Kidney epithelial cell (primary cell): Measurements from ENCODE around the gene CHD3. TPM values are rescaled to one million over a fixed set of nuclear protein-coding genes. Genes with fewer than 3 reads are reported as not detected.

Source experiments
- DNase-seq: peaks from one replicate; pipeline ENCODE4 v3.0.0-alpha.2; 2010; ENCODE audit warnings: low read depth
- H3K27me3 ChIP-seq: 2 replicates; pipeline ENCODE4 v1.6.0; 2011; ENCODE audit warnings: low read length; ENCODE audit not compliant: control insufficient read depth, insufficient read depth
- H3K36me3 ChIP-seq: 2 replicates; pipeline ENCODE4 v1.5.1; 2011; ENCODE audit warnings: low read length; ENCODE audit not compliant: control insufficient read depth, insufficient read depth
- H3K4me3 ChIP-seq: 2 replicates; pipeline ENCODE4 v1.5.1; 2011; ENCODE audit warnings: low read depth, mild to moderate bottlenecking, control low read depth, low read length
- CTCF ChIP-seq: IDR thresholded peaks from 2 replicates; pipeline ENCODE4 v1.5.1; 2011; ENCODE audit warnings: mild to moderate bottlenecking, moderate library complexity, low read length, control low read depth, inconsistent platforms; ENCODE audit not compliant: insufficient read depth, poor library complexity, severe bottlenecking
- total RNA-seq: library from RNA; depleted of rRNA; stranded (reverse); fragments of >200 nt; gene quantifications from 2 replicates; pipeline ENCODE4 v1.2.3, GENCODE V29; 2015

CHD3 gene
- total RNA-seq, 1 donor from 2014 or later = 42.4 TPM

- DNase-seq = no peak
- peaks cover 1% of the 10 kb centered on the region for H3K36me3 ChIP-seq
- H3K27me3 ChIP-seq = no peaks in the 10 kb centered on the region
Measured at GRCh38 chr17:7875804-7876370, 12.7 kb upstream of the CHD3 start.

GRCh38 chr17:7878234-7878633, 10.4 kb upstream of the CHD3 start:
- no peak for DNase-seq
- H3K36me3 ChIP-seq = peaks cover 1% of the 10 kb centered on the region
- H3K27me3 ChIP-seq = no peaks in the 10 kb centered on the region
- TF ChIP-seq CTCF = no peak
- H3K4me3 ChIP-seq = no peak overlapping the region

More at GRCh38 chr17:7875804-7876370, 12.7 kb upstream of the CHD3 start:
- H3K4me3 ChIP-seq = no peak overlapping the region
- TF ChIP-seq CTCF = no peak

GRCh38 chr17:7880076-7880868, 8.3 kb upstream of the CHD3 start:
- Histone ChIP-seq H3K4me3 (no peak overlapping the region), H3K27me3 (no peaks in the 10 kb centered on the region), H3K36me3 (peaks cover 1% of the 10 kb centered on the region)
- no peak for TF ChIP-seq CTCF
- DNase-seq = no peak

- Histone ChIP-seq H3K27me3 (no peaks in the 10 kb centered on the region), H3K36me3 (no peaks in the 10 kb centered on the region), H3K4me3 (no peak overlapping the region)
- TF ChIP-seq CTCF = no peak
- no peak for DNase-seq
Measured at GRCh38 chr17:7881276-7882054, 7.1 kb upstream of the CHD3 start.

- no peak for TF ChIP-seq CTCF
- no peak for DNase-seq
Measured at GRCh38 chr17:7882068-7882467, 6.5 kb upstream of the CHD3 start.

More at GRCh38 chr17:7882068-7882467, 6.5 kb upstream of the CHD3 start:
- H3K27me3 ChIP-seq = no peaks in the 10 kb centered on the region
- no peaks in the 10 kb centered on the region for H3K36me3 ChIP-seq
- H3K4me3 ChIP-seq = no peak overlapping the region
